GM21723 (cell line): ENCODE measurements around the gene SLC4A7.

Experiments used
- ATAC-seq: cut with Tn5 transposase; IDR thresholded peaks from one replicate; pipeline ENCODE4 v1.9.1; 2021; ENCODE audit warnings: mild to moderate bottlenecking, moderate library complexity; ENCODE audit not compliant: unreplicated experiment

SLC4A7 gene

GRCh38 chr3:27326629-27327545 lies 157.3 kb downstream of the SLC4A7 start:
- no peak for ATAC-seq

GRCh38 chr3:27326202-27326601 lies 158.0 kb downstream of the SLC4A7 start:
- ATAC-seq = no peak

DNA sequence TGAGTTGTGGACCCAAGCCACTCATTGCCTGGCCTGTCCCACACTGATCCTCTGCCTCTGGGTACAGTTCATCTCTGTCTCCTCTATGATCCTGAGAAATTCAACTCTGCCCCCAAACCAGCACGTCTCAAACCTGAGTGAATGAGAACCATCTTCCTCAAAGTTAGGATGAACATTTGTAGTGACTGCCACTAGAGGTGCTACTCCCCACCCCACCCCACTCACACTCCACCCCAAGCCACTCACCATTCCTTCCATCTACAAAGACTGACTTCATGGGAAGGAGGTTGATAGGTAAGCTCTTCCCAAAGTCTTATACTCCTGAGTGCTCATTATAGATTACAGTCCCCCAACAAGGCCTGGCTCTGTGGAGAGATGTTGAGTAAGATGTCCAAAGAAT lies 158.8 kb downstream of the SLC4A7 start:
- no peak for ATAC-seq

- no peak for ATAC-seq
Measured at GRCh38 chr3:27324686-27325085, 159.5 kb downstream of the SLC4A7 start.

DNA sequence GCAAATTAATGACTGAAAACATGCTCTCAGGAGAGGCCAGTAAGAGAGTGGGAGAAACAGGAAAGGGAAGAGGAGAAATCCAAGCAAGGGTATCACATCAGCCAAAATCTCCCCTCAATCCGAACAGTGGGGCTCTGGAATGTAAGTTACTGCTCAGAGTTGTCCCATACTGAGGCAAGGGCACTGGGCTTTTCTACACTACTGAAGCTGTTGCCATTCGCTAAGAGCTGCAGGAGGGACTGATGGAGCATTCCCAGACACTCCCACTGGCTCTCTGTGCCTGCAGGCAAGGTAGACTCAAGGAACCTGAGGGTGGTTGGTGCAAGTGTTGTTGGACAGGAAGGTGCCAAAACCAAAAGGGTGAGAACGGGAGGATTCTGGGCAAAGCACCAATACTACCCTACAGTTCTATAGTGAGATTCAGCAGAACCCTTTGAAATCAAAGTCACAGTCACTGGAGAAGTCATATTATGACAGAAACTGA lies 161.1 kb downstream of the SLC4A7 start:
- ATAC-seq = no peak
